ENCODE data around the gene IFT57. TPM values are rescaled to one million over a fixed set of nuclear protein-coding genes. Genes with fewer than 3 reads are reported as not detected.

Gene IFT57
- total and polyA plus RNA-seq, 9 of the 15 experiments (the other 6 are each of a cell fraction or from before 2014, with no cell fraction given): 1.5 to 20.1 (median 9.9) TPM

DNA sequence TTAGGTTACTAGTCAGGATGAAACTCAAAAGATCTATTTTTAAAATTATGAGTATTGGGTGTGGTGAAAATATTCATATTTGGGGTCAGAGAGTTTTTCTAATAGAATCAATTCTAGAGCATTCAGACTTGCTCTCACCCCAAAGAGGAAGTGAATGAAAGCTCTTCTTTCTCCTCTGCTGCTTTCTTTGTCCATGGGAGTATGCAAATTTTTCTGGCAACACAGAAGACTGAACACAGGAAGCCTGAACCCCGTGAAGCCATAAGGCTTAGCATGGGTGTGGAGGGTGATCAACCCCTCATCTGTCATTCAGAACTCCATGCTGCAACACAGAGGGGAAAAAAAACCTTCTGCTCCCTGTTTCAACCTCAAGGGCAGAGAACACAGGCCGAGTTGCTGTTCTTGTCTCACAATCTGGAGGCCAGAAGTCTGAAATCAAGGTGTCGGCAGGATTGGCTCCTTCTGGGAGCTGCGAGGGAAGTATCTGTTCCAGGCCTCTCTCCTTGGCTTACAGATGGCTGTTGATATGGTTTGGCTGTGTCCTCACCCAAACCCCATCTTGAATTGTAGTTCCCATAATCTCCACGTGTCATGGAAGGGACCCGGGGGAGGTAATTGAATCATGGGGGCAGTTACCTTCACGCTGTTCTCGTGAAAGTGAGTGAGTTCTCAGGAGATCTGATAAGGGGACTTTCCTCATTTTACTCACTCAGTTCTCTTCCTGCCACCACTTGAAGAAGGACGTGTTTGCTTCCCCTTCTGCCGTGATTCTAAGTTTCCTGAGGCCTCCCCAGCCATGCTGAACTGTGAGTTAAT, 97.7 kb downstream of the IFT57 start (continued):
- TF ChIP-seq HMG20A (CRISPR knock-in tag; conservative IDR thresholded peaks at IDR 0.05): no peak
- TF ChIP-seq, protein P1, sequence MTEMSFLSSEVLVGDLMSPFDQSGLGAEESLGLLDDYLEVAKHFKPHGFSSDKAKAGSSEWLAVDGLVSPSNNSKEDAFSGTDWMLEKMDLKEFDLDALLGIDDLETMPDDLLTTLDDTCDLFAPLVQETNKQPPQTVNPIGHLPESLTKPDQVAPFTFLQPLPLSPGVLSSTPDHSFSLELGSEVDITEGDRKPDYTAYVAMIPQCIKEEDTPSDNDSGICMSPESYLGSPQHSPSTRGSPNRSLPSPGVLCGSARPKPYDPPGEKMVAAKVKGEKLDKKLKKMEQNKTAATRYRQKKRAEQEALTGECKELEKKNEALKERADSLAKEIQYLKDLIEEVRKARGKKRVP (CRISPR knock-in tag; IDR thresholded peaks at IDR 0.05): peak; percentile 50; the same call in 1 of the 2 replicates
- no peak for TF ChIP-seq HLTF (IDR thresholded peaks at IDR 0.05)
- TF ChIP-seq, protein P2, sequence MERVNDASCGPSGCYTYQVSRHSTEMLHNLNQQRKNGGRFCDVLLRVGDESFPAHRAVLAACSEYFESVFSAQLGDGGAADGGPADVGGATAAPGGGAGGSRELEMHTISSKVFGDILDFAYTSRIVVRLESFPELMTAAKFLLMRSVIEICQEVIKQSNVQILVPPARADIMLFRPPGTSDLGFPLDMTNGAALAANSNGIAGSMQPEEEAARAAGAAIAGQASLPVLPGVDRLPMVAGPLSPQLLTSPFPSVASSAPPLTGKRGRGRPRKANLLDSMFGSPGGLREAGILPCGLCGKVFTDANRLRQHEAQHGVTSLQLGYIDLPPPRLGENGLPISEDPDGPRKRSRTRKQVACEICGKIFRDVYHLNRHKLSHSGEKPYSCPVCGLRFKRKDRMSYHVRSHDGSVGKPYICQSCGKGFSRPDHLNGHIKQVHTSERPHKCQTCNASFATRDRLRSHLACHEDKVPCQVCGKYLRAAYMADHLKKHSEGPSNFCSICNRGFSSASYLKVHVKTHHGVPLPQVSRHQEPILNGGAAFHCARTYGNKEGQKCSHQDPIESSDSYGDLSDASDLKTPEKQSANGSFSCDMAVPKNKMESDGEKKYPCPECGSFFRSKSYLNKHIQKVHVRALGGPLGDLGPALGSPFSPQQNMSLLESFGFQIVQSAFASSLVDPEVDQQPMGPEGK (CRISPR knock-in tag; IDR thresholded peaks at IDR 0.05; ENCODE audit: borderline replicate concordance): no peak
- no peak for TF ChIP-seq ZBTB1 (CRISPR knock-in tag; IDR thresholded peaks at IDR 0.05; ENCODE audit: borderline replicate concordance, low read depth)
- TF ChIP-seq ZNF41 (CRISPR knock-in tag; conservative IDR thresholded peaks at IDR 0.05): no peak
- TF ChIP-seq, protein P3, sequence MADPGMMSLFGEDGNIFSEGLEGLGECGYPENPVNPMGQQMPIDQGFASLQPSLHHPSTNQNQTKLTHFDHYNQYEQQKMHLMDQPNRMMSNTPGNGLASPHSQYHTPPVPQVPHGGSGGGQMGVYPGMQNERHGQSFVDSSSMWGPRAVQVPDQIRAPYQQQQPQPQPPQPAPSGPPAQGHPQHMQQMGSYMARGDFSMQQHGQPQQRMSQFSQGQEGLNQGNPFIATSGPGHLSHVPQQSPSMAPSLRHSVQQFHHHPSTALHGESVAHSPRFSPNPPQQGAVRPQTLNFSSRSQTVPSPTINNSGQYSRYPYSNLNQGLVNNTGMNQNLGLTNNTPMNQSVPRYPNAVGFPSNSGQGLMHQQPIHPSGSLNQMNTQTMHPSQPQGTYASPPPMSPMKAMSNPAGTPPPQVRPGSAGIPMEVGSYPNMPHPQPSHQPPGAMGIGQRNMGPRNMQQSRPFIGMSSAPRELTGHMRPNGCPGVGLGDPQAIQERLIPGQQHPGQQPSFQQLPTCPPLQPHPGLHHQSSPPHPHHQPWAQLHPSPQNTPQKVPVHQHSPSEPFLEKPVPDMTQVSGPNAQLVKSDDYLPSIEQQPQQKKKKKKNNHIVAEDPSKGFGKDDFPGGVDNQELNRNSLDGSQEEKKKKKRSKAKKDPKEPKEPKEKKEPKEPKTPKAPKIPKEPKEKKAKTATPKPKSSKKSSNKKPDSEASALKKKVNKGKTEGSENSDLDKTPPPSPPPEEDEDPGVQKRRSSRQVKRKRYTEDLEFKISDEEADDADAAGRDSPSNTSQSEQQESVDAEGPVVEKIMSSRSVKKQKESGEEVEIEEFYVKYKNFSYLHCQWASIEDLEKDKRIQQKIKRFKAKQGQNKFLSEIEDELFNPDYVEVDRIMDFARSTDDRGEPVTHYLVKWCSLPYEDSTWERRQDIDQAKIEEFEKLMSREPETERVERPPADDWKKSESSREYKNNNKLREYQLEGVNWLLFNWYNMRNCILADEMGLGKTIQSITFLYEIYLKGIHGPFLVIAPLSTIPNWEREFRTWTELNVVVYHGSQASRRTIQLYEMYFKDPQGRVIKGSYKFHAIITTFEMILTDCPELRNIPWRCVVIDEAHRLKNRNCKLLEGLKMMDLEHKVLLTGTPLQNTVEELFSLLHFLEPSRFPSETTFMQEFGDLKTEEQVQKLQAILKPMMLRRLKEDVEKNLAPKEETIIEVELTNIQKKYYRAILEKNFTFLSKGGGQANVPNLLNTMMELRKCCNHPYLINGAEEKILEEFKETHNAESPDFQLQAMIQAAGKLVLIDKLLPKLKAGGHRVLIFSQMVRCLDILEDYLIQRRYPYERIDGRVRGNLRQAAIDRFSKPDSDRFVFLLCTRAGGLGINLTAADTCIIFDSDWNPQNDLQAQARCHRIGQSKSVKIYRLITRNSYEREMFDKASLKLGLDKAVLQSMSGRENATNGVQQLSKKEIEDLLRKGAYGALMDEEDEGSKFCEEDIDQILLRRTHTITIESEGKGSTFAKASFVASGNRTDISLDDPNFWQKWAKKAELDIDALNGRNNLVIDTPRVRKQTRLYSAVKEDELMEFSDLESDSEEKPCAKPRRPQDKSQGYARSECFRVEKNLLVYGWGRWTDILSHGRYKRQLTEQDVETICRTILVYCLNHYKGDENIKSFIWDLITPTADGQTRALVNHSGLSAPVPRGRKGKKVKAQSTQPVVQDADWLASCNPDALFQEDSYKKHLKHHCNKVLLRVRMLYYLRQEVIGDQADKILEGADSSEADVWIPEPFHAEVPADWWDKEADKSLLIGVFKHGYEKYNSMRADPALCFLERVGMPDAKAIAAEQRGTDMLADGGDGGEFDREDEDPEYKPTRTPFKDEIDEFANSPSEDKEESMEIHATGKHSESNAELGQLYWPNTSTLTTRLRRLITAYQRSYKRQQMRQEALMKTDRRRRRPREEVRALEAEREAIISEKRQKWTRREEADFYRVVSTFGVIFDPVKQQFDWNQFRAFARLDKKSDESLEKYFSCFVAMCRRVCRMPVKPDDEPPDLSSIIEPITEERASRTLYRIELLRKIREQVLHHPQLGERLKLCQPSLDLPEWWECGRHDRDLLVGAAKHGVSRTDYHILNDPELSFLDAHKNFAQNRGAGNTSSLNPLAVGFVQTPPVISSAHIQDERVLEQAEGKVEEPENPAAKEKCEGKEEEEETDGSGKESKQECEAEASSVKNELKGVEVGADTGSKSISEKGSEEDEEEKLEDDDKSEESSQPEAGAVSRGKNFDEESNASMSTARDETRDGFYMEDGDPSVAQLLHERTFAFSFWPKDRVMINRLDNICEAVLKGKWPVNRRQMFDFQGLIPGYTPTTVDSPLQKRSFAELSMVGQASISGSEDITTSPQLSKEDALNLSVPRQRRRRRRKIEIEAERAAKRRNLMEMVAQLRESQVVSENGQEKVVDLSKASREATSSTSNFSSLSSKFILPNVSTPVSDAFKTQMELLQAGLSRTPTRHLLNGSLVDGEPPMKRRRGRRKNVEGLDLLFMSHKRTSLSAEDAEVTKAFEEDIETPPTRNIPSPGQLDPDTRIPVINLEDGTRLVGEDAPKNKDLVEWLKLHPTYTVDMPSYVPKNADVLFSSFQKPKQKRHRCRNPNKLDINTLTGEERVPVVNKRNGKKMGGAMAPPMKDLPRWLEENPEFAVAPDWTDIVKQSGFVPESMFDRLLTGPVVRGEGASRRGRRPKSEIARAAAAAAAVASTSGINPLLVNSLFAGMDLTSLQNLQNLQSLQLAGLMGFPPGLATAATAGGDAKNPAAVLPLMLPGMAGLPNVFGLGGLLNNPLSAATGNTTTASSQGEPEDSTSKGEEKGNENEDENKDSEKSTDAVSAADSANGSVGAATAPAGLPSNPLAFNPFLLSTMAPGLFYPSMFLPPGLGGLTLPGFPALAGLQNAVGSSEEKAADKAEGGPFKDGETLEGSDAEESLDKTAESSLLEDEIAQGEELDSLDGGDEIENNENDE (IDR thresholded peaks at IDR 0.05; ENCODE audit: low read depth, low read length): no peak
- TF ChIP-seq, protein P4, sequence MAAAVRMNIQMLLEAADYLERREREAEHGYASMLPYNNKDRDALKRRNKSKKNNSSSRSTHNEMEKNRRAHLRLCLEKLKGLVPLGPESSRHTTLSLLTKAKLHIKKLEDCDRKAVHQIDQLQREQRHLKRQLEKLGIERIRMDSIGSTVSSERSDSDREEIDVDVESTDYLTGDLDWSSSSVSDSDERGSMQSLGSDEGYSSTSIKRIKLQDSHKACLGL (CRISPR knock-in tag; IDR thresholded peaks at IDR 0.05; ENCODE audit: borderline replicate concordance, poor library complexity, severe bottlenecking): no peak
- TF ChIP-seq SIX5 (IDR thresholded peaks at IDR 0.05; ENCODE audit: borderline replicate concordance in 1 of 2, insufficient read depth in 1 of 2, low read depth in 1 of 2, low read length in 2 of 2): no peak
